GM18909 (cell line): ENCODE results near the gene PPIP5K2.
"Not testable (repeated sequence)": the region's sequence is repeated elsewhere in the genome, so short reads cannot be mapped to it uniquely, and the experiment has no call there.

Experiments
- ATAC-seq: cut with Tn5 transposase; IDR thresholded peaks from one replicate; pipeline ENCODE4 v1.9.1; 2021; ENCODE audit warnings: mild to moderate bottlenecking; ENCODE audit not compliant: unreplicated experiment, poor library complexity

Gene PPIP5K2

DNA sequence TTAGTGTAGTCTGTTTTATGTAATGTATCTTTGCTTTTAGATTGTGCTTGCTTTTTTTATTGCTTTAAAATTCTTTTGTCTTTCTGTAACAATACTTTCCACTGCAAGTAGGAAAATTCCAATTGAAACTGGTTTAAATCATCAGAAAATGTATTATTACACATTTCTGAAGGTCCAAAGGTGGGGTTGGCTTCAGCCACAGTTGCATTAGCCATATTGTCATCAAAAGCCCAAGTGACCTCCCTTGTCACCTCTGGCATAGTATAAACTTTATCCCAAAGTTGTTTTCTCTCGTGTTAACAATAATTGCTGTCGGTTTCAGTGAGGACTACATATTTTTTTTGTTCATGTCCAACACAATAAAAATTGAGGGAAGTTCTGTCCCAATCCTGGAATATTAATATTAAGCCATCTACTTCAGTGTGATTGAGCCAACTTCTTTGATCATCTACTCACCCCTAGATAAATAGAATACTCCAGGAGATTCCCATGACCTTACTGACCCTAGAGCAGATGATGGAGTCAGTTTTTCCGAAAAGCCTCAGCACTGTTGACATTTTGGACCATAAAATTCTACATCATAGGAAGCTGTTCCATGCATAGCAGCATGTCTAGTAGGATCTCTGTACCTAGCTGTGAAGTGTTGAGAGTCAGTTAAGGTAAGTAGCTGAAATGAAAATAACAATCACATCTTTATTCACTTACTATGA lies 86.0 kb downstream of the PPIP5K2 start:
- ATAC-seq: no peak

- no peak for ATAC-seq
Measured at GRCh38 chr5:103207011-103207410, 86.9 kb downstream of the PPIP5K2 start.

DNA sequence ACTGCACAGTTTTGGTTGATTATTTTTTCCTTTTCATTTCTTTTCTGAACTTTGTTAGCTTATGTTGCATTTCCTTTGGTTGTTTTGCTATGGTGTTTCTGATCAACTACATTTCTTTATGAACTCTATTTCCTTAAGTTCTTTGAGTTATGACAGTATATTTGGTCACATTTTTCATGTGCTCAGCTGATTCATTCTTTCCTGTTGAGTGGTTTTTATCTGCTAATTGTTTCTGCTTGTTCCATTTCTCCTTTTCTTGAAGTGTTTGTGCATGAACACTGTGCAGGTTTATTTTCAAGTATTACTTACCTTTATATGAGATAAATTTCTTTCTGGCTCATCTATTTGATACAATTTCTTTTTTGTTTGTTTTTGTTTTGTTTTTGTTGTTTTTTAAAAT lies 87.6 kb downstream of the PPIP5K2 start:
- ATAC-seq: no peak

- no peak for ATAC-seq
Measured at GRCh38 chr5:103208460-103208859, 88.4 kb downstream of the PPIP5K2 start.

DNA sequence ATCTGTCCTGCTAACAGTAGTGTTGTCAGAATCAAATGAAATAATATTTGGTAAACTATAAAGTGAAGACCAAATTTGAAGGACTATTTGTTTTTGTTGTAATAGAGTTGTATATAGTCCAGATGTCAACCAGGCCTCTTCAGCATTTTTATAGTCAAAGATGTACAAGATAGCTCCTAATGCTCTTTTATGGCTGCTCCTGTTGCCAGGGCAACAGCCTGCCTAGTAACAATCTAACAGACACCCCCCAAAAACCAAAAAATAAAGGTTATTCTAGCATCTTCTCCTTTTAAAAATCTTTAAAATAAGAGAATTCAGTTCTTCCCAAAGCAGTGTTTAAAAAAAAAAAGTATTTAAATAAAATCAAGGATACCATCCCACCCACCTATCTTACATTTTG lies 89.0 kb downstream of the PPIP5K2 start:
- no peak for ATAC-seq

- no peak for ATAC-seq
Measured at GRCh38 chr5:103210952-103211351, 90.9 kb downstream of the PPIP5K2 start.

DNA sequence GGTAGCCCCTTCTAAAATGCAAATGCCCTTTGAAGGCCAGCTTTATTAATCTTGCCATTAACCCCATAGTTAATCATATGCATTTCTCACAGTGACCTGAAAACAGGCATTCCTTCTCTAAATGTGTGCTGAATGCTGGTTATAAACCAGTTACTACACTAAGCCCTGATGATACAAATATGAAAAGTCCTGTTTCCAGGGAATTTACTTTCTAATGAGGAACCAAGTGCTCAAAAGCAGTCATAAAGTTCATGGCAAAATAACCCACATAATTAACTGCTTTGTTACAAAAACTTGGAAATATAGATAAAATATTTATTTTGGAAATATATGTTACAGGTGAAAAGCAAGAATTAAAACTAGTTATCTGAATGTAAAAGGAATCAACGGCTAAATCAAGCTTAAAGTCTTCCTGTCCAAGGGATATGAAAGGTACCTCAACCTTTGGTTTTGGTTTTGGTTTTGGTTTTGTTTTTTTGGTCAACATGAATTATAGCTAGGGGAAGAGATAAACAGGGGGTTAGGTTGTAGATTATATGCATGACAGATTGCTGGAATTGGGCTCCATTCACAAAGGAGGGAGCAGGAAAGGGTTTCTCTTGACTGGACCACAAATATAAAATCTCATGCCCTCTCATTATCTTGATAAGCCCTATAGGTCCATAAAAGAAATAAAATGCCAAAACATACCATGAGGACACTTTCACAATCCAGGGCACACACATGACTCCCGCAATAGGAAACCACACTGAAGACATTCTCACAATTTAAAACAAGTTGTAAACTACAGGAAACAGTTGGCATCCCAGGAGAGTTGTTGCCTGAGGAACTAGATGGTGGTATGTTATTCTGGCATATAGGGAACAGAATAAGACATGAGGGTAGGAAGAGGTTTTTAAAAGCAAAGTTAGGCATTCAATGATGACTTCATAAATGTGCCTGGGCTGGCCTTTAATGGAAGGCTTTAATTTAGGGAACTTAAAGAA lies 91.8 kb downstream of the PPIP5K2 start:
- peak; percentile 82 for ATAC-seq

- ATAC-seq: no peak
Measured at GRCh38 chr5:103216137-103216536, 96.0 kb downstream of the PPIP5K2 start.

DNA sequence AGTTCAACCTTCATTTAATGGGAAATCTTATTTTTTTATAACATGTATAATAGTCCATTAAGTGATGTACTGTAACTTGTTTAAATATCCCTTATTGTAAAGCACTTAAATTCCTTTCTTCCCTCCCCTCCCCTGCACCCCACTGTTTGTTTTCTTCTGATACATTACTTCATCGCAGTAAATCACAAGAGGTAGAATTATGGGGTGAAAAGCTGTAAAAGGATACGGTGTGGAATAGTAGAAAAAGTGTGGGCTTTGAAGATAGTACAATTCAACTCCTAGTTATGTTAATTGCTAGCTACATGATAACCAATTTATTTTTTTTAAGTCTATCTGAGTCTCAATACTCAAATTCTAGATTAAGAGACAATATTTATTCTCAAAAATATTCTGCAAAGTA lies 96.6 kb downstream of the PPIP5K2 start:
- no peak for ATAC-seq

GRCh38 chr5:103217101-103217500 lies 97.0 kb downstream of the PPIP5K2 start:
- ATAC-seq: no peak

DNA sequence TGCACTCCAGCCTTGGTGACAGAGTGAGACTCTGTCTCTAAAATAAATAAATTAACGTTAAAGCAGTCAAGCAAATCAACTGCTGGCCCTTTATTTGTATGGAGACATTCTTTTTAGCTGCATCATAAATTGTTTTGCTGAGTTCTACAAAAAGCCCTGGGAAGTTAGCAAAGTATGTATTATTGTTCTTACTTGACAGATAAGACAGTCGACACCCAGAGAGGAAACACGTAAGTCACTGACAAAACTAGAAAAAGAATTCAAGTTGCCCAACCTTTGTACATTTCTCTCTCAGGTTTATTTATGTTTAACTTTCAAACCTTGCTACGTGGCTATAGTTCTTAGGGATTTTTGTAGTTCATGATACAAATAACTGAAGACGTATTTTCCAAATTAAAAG lies 98.1 kb downstream of the PPIP5K2 start:
- no peak for ATAC-seq

- not testable (repeated sequence) for ATAC-seq
Measured at GRCh38 chr5:103219074-103219473, 99.0 kb downstream of the PPIP5K2 start.

DNA sequence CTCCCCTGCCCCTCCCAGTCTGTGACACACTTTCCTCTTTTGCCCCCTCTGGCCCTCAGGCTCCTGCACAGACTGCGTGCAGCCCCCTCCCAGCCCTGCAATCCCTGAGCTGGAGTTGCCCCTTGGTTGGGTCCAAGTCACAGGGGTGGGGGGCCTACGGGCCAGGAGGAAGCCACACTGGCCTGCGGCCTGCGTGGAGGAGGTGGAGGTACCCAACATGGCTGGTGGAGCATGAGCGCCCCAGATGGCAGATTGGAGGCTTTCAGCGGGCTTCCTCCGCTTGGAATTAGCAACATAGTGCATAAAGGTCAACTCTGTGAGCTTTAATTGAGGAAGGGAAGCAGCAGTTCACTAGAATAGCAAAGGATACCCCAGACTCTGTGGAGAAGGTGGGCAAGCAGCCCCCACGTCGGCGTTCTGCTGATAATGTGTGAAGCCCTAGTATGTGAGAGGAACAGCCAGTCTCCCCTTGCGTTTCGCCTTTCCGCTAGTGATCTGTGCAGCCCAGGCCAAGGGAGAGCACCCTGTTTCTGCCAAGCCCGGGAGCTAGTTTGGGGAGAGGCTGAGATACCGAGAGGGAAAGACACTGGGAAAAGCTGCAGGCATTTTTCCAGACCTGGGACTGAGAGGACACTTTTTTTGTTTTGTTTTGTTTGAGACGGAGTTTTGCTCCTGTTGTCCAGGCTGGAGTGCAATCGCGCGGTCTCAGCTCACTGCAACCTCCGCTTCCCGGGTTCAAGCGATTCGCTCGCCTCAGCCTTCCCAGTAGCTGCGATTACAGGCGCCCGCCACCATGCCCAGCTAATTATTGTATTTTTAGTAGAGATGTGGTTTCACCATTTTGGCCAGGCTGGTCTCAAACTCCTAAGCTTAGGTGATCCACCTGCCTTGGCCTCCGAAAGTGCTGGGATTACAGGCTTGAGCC lies 103.2 kb downstream of the PPIP5K2 start:
- ATAC-seq: no peak

GRCh38 chr5:103224118-103224893 lies 104.2 kb downstream of the PPIP5K2 start:
- ATAC-seq: peak; percentile 98

DNA sequence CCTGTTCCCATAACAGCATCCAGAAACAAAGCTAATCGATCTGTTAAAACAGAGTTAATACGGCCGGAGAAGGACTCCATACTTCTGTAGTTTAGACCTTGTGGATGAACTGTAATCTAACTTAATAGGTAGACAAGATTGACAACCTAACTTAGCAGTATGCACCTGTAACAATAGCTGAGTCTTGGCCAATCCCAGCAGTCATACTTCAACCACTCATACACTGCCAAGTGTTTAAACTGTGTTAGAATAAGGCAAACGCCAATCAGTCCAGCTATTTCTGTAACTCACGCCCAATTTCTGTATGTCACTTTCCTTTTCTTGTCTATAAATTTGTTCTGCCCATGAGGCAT lies 104.8 kb downstream of the PPIP5K2 start:
- no peak for ATAC-seq

DNA sequence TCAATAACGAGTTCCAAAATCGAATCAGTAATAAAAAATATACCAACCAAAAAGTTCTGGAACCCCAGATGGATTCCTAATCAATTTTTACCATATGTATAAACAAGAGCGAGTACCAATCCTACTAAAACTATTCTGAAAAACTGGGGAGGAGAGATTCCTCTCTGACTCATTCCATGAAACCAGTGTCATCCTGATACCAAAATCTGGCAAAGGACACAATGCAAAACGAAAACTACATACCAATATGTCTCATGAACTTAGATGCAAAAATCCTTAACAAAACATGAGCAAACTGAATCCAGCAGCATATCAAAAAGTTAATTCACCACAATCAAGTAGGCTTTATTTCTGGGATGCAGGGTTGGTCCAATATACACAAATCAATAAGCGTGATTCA lies 108.0 kb downstream of the PPIP5K2 start:
- no peak for ATAC-seq

DNA sequence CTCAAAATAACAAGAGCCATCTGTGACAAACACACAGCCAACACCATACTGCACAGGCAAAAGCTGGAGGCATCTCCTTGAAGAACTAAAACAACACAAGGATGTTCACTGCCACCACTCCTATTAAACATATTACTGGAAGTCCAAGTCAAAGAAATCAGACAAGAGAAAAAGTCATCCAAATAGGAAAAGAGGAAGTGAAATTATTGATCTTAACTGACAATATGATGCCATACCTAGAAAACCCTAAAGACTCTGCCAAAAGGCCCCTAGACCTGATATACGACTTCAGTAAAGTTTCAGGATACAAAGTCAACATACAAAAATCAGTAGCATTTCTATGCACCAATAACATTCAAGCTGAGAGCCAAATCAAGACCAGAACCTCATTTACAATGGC lies 108.5 kb downstream of the PPIP5K2 start:
- no peak for ATAC-seq

DNA sequence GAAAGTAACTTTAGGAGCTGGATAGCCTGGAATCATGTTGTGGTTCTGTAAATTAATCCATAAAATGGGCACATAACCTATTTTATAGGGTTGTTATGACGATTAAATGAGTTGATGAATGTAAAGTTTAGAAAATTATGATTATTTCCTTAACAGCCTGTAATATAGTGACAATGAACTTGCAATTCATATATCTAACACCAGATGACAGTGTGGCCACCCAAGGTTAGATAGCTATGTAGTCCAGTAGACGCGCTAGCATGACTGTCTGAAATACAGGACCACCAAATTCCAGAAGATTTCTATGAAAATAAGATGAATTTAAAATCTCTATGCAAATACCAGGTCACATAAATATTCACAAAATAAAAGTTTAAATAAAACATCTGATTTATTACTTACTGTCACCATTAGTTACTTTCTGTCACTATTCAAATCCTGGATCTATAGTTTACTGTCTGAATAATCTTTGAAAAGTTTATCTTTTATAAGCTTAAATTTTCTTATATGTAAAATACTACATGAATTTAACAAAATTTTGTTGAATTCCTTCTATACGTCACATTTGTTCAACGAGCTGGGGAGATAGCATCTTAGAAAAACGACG lies 112.4 kb downstream of the PPIP5K2 start:
- peak; percentile 86 for ATAC-seq

GRCh38 chr5:103234239-103234975 lies 114.3 kb downstream of the PPIP5K2 start:
- no peak for ATAC-seq
